DND-41 (cell line): Measurements from ENCODE around the gene ADAMTS15.

ENCODE experiments used
- ATAC-seq: fragments of 200-7000 bp; cut with Tn5 transposase; 3 replicates; pipeline ENCODE4 v1.9.1; 2021; ENCODE audit warnings: low read depth; ENCODE audit not compliant: insufficient read depth
- DNase-seq: peaks from one replicate; pipeline ENCODE4 v3.0.0-alpha.2; 2020
- H2AFZ ChIP-seq: 2 replicates; pipeline ENCODE4 v1.6.0; 2012; ENCODE audit warnings: low read depth, low read length
- H3K27ac ChIP-seq: 2 replicates; pipeline ENCODE4 v1.5.1; 2012; ENCODE audit warnings: low read length, inconsistent platforms
- H3K27me3 ChIP-seq: fragments of 200-600 bp; sonication (generic); 2 replicates; pipeline ENCODE4 v1.6.0; 2012; ENCODE audit warnings: low read length, mild to moderate bottlenecking, inconsistent platforms; ENCODE audit not compliant: insufficient read depth, poor library complexity
- H3K36me3 ChIP-seq: 2 replicates; pipeline ENCODE4 v1.5.1; 2012; ENCODE audit warnings: low read length, inconsistent platforms; ENCODE audit not compliant: insufficient read depth
- H3K4me1 ChIP-seq: 2 replicates; pipeline ENCODE4 v1.5.1; 2012; ENCODE audit warnings: mild to moderate bottlenecking, low read length; ENCODE audit not compliant: insufficient read depth
- H3K4me2 ChIP-seq: 2 replicates; pipeline ENCODE4 v1.6.0; 2012; ENCODE audit warnings: mild to moderate bottlenecking, moderate library complexity, low read length, inconsistent platforms; ENCODE audit not compliant: insufficient read depth
- H3K4me3 ChIP-seq, 2 experiments: fragments of 200-600 bp in 1 of 2; shearing (Covaris generic) in 1 of 2; 2 replicates each; pipeline ENCODE4 v1.5.1; 2012 to 2016; ENCODE audit warnings: inconsistent platforms in 2 of 2, low read length in 2 of 2, mild to moderate bottlenecking in 2 of 2, low read depth in 1 of 2, moderate library complexity in 1 of 2
- H3K79me2 ChIP-seq: 2 replicates; pipeline ENCODE4 v1.6.0; 2012; ENCODE audit warnings: low read length, inconsistent platforms; ENCODE audit not compliant: insufficient read depth
- H3K9ac ChIP-seq: 2 replicates; pipeline ENCODE4 v1.6.0; 2012; ENCODE audit warnings: low read depth, mild to moderate bottlenecking, inconsistent platforms, low read length, moderate library complexity
- H3K9me3 ChIP-seq: 2 replicates; pipeline ENCODE4 v1.5.1; 2012; ENCODE audit warnings: low read length, moderate library complexity, mild to moderate bottlenecking, inconsistent platforms; ENCODE audit not compliant: insufficient read depth, severe bottlenecking
- H4K20me1 ChIP-seq: 2 replicates; pipeline ENCODE4 v1.6.0; 2012; ENCODE audit warnings: low read length; ENCODE audit not compliant: insufficient read depth
- CTCF ChIP-seq: IDR thresholded peaks from 2 replicates; pipeline ENCODE4 v1.5.1; 2012; ENCODE audit warnings: borderline replicate concordance, low read length, moderate library complexity, mild to moderate bottlenecking; ENCODE audit not compliant: poor library complexity, severe bottlenecking; ENCODE audit errors: extremely low read depth
- EZH2 ChIP-seq: IDR thresholded peaks from 3 replicates; pipeline ENCODE4 v1.6.1; 2012; ENCODE audit warnings: borderline replicate concordance, low read depth, mild to moderate bottlenecking, moderate library complexity, low read length, inconsistent platforms; ENCODE audit not compliant: severe bottlenecking

ADAMTS15 gene

GRCh38 chr11:130405428-130405827 is 43.0 kb upstream of the ADAMTS15 start:
- H3K36me3 ChIP-seq, result no peaks in the 10 kb centered on the region
- no peak overlapping the region for H3K4me3 ChIP-seq
- DNase-seq (no peak), ATAC-seq (no peak)
- H3K27ac ChIP-seq, result no peak overlapping the region
- H2AFZ ChIP-seq, result no peak overlapping the region
- peaks cover 6% of the 10 kb centered on the region for H3K27me3 ChIP-seq
- no peak for TF ChIP-seq CTCF
- TF ChIP-seq EZH2, result no peak
- no peaks in the 10 kb centered on the region for H3K79me2 ChIP-seq
- no peak overlapping the region for H3K9ac ChIP-seq
- no peak overlapping the region for H3K4me2 ChIP-seq
- H3K4me1 ChIP-seq, result no peaks in the 10 kb centered on the region
- no peaks in the 10 kb centered on the region for H3K9me3 ChIP-seq
- H4K20me1 ChIP-seq, result no peaks in the 10 kb centered on the region

GRCh38 chr11:130407978-130408377 is 40.5 kb upstream of the ADAMTS15 start:
- H3K79me2 ChIP-seq, result no peaks in the 10 kb centered on the region

DNA sequence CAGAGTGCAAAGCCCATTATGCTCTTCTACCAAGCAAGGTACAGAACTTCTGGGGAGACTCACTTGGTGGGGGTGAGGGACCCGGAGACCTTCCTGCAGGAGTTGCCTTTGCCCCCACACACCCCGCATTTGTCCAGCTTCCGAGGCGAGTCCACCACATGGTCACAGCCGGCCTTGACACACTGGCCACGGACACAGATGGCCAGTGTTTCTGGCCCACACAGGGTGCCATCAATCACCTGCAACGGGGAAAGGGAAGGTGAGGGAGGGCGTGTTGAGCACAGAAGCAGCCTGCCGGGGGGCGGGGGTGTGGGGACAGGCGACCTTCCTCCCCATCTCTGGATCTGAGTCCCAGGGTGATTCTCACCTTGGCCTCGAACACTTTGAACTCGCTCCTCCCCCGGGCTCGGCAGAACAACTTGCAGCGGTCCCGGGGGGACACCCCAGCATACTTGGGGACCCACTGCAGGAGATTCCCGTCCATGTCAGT is 40.0 kb upstream of the ADAMTS15 start:
- Histone ChIP-seq H3K36me3 (no peaks in the 10 kb centered on the region), H3K9me3 (no peaks in the 10 kb centered on the region), H3K4me3 (no peak overlapping the region), H4K20me1 (no peaks in the 10 kb centered on the region), H3K27ac (no peak overlapping the region), H3K9ac (no peak overlapping the region), H3K4me1 (no peaks in the 10 kb centered on the region), H3K4me2 (no peak overlapping the region), H3K27me3 (peaks cover 12% of the 10 kb centered on the region), H2AFZ (no peak overlapping the region), H3K79me2 (no peaks in the 10 kb centered on the region)
- TF ChIP-seq EZH2 (no peak), CTCF (no peak)
- DNase-seq, result no peak
- ATAC-seq, result no peak

More at GRCh38 chr11:130407978-130408377, 40.5 kb upstream of the ADAMTS15 start:
- Histone ChIP-seq H3K27me3 (peaks cover 12% of the 10 kb centered on the region), H3K27ac (no peak overlapping the region), H3K4me3 (no peak overlapping the region), H4K20me1 (no peaks in the 10 kb centered on the region), H3K4me2 (no peak overlapping the region), H3K4me1 (no peaks in the 10 kb centered on the region), H3K9me3 (no peaks in the 10 kb centered on the region), H3K36me3 (no peaks in the 10 kb centered on the region), H2AFZ (no peak overlapping the region), H3K9ac (no peak overlapping the region)
- TF ChIP-seq CTCF (no peak), EZH2 (no peak)
- ATAC-seq, result no peak
- DNase-seq, result no peak

GRCh38 chr11:130408901-130409300 is 39.5 kb upstream of the ADAMTS15 start:
- H3K79me2 ChIP-seq, result no peaks in the 10 kb centered on the region
- ATAC-seq, result no peak
- H3K4me1 ChIP-seq, result no peaks in the 10 kb centered on the region
- H2AFZ ChIP-seq, result no peak overlapping the region
- DNase-seq, result no peak
- no peak overlapping the region for H3K27ac ChIP-seq
- peaks cover 12% of the 10 kb centered on the region for H3K27me3 ChIP-seq
- no peaks in the 10 kb centered on the region for H4K20me1 ChIP-seq
- H3K9me3 ChIP-seq, result no peaks in the 10 kb centered on the region
- no peak overlapping the region for H3K9ac ChIP-seq
- H3K4me3 ChIP-seq, result no peak overlapping the region
- no peaks in the 10 kb centered on the region for H3K36me3 ChIP-seq
- TF ChIP-seq CTCF (no peak), EZH2 (no peak)
- no peak overlapping the region for H3K4me2 ChIP-seq
